IMR-90 (cell line): ENCODE results near the gene PIP4P1. TPM values are rescaled to one million over a fixed set of nuclear protein-coding genes. Genes with fewer than 3 reads are reported as not detected.
A peak's percentile ranks its signal among the peaks of the same experiment; 100 is the strongest.

Experiments
- ATAC-seq: fragments of 200-7000 bp; cut with Tn5 transposase; 2 replicates; pipeline ENCODE4 v1.9.1; 2020; ENCODE audit warnings: low read depth, mild to moderate bottlenecking, moderate library complexity
- BruUV-seq: library from RNA; stranded (reverse); fragments of 400-500 nt; replicated peaks from 2 replicates; lab custom pipeline; 2021; lab: Mats Ljungman, UMichigan
- CTCF ChIA-PET: fragments of 300-600 bp; formaldehyde crosslinking; extraction: SDS; loops from one replicate; lab custom pipeline; 2021; ENCODE audit warnings: antibody characterized with exemption; lab: Yijun Ruan, JAX
- POLR2A ChIA-PET: fragments of 300-600 bp; sonication (Branson Sonifier 250); formaldehyde crosslinking; loops from one replicate; lab custom pipeline; 2022; ENCODE audit warnings: antibody characterized with exemption; ENCODE audit not compliant: unreplicated experiment; lab: Charles Lee
- DNase-seq: peaks from one replicate; pipeline ENCODE4 v3.0.0; 2013
- H2AFZ ChIP-seq: replicated peaks from 2 replicates; pipeline ENCODE3; 2013; ENCODE audit warnings: low read length, mild to moderate bottlenecking; ENCODE audit not compliant: poor library complexity
- H2AK5ac ChIP-seq: 2 replicates; pipeline ENCODE4 v1.6.1; 2013; ENCODE audit warnings: low read depth, low read length, inconsistent platforms
- H2AK9ac ChIP-seq: replicated peaks from 2 replicates; pipeline ENCODE3; 2013; ENCODE audit warnings: mild to moderate bottlenecking, low read depth, low read length, moderate library complexity; ENCODE audit not compliant: poor library complexity
- H2BK120ac ChIP-seq: 2 replicates; pipeline ENCODE4 v1.6.1; 2013; ENCODE audit warnings: low read depth, low read length, inconsistent platforms
- H2BK15ac ChIP-seq: 3 replicates; pipeline ENCODE4 v1.6.1; 2013; ENCODE audit warnings: low read depth, low read length, inconsistent platforms
- H2BK20ac ChIP-seq: 2 replicates; pipeline ENCODE4 v1.6.1; 2013; ENCODE audit warnings: low read depth, mild to moderate bottlenecking, inconsistent platforms, low read length, moderate library complexity
- H2BK5ac ChIP-seq: 2 replicates; pipeline ENCODE4 v1.6.1; 2013; ENCODE audit warnings: mild to moderate bottlenecking, low read depth, low read length, inconsistent platforms; ENCODE audit not compliant: poor library complexity, severe bottlenecking
- H3K14ac ChIP-seq: replicated peaks from 2 replicates; pipeline ENCODE4 v1.6.1; 2013; ENCODE audit warnings: low read depth, low read length, inconsistent platforms
- H3K18ac ChIP-seq: 2 replicates; pipeline ENCODE4 v1.6.1; 2013; ENCODE audit warnings: low read depth, low read length, control low read depth
- H3K23ac ChIP-seq: 2 replicates; pipeline ENCODE4 v1.6.1; 2013; ENCODE audit warnings: low read depth, low read length, inconsistent platforms
- H3K27ac ChIP-seq: 2 replicates; pipeline ENCODE4 v1.5.1; 2013; ENCODE audit warnings: mild to moderate bottlenecking, control low read depth, low read length; ENCODE audit not compliant: insufficient read depth
- H3K27me3 ChIP-seq: 2 replicates; pipeline ENCODE4 v1.6.1; 2013; ENCODE audit warnings: low read length; ENCODE audit not compliant: control insufficient read depth, insufficient read depth
- H3K36me3 ChIP-seq: 2 replicates; pipeline ENCODE4 v1.6.1; 2013; ENCODE audit warnings: low read length, mixed read lengths; ENCODE audit not compliant: control insufficient read depth, insufficient read depth
- H3K4ac ChIP-seq: 2 replicates; pipeline ENCODE4 v1.6.1; 2013; ENCODE audit warnings: low read depth, low read length, inconsistent platforms
- H3K4me1 ChIP-seq: 2 replicates; pipeline ENCODE4 v1.6.1; 2013; ENCODE audit warnings: low read length, mixed read lengths; ENCODE audit not compliant: control insufficient read depth, insufficient read depth
- H3K4me2 ChIP-seq: 2 replicates; pipeline ENCODE4 v1.6.1; 2013; ENCODE audit warnings: low read depth, mild to moderate bottlenecking, control low read depth, low read length, moderate library complexity
- H3K4me3 ChIP-seq: 2 replicates; pipeline ENCODE4 v1.5.1; 2013; ENCODE audit warnings: low read depth, mild to moderate bottlenecking, control low read depth, low read length, moderate library complexity; ENCODE audit not compliant: insufficient read depth
- H3K56ac ChIP-seq: 2 replicates; pipeline ENCODE4 v1.6.1; 2013; ENCODE audit warnings: low read length, inconsistent platforms; ENCODE audit not compliant: insufficient read depth; ENCODE audit errors: extremely low read depth
- H3K79me1 ChIP-seq, 2 experiments: 2 replicates each; pipeline ENCODE4 v1.6.1; 2013; ENCODE audit warnings: low read length in 2 of 2, inconsistent platforms in 1 of 2, low read depth in 1 of 2
- H3K9ac ChIP-seq: 2 replicates; pipeline ENCODE4 v1.6.1; 2013; ENCODE audit warnings: low read depth, low read length, control low read depth
- H3K9me1 ChIP-seq: 2 replicates; pipeline ENCODE4 v1.6.1; 2013; ENCODE audit warnings: low read length, inconsistent platforms; ENCODE audit not compliant: insufficient read depth
- H3K9me3 ChIP-seq: 2 replicates; pipeline ENCODE4 v1.6.1; 2013; ENCODE audit warnings: low read length; ENCODE audit not compliant: control insufficient read depth, insufficient read depth
- H4K20me1 ChIP-seq: 2 replicates; pipeline ENCODE4 v1.6.1; 2013; ENCODE audit warnings: low read length, inconsistent platforms; ENCODE audit not compliant: insufficient read depth
- H4K5ac ChIP-seq: 2 replicates; pipeline ENCODE4 v1.6.1; 2013; ENCODE audit warnings: mild to moderate bottlenecking, low read depth, low read length, control low read depth
- H4K8ac ChIP-seq, 2 experiments: 2 replicates each; pipeline ENCODE4 v1.6.1; 2013; ENCODE audit warnings: low read depth in 2 of 2, low read length in 2 of 2, control low read depth in 1 of 2, inconsistent platforms in 1 of 2
- H4K91ac ChIP-seq: 2 replicates; pipeline ENCODE4 v1.6.1; 2013; ENCODE audit warnings: low read depth, low read length, inconsistent platforms; ENCODE audit not compliant: insufficient read depth
- CEBPB ChIP-seq: IDR thresholded peaks from 2 replicates; pipeline ENCODE4 v1.6.1; 2012; ENCODE audit warnings: low read depth, low read length, improper control_type of control experiment
- CHD1 ChIP-seq: IDR thresholded peaks from 2 replicates; pipeline ENCODE4 v1.6.1; 2012; ENCODE audit warnings: low read depth, low read length, improper control_type of control experiment
- CTCF ChIP-seq: conservative IDR thresholded peaks from 2 replicates; pipeline ENCODE4 v1.5.1; 2012; ENCODE audit warnings: mild to moderate bottlenecking, low read depth, low read length, improper control_type of control experiment
- ELK1 ChIP-seq: fragments of 150-350 bp; IDR thresholded peaks from 2 replicates; pipeline ENCODE4 v1.6.1; 2016; ENCODE audit warnings: low read depth, mild to moderate bottlenecking, low read length, moderate library complexity, borderline replicate concordance
- FOS ChIP-seq: fragments of 150-350 bp; IDR thresholded peaks from 2 replicates; pipeline ENCODE4 v1.6.1; 2016; ENCODE audit warnings: low read depth, low read length
- MAFK ChIP-seq: IDR thresholded peaks from 2 replicates; pipeline ENCODE4 v1.6.1; 2012; ENCODE audit warnings: low read depth, low read length, improper control_type of control experiment
- MAZ ChIP-seq: IDR thresholded peaks from 2 replicates; pipeline ENCODE4 v1.6.1; 2012; ENCODE audit warnings: low read depth, mild to moderate bottlenecking, low read length, improper control_type of control experiment, moderate library complexity, borderline replicate concordance
- MXI1 ChIP-seq: IDR thresholded peaks from 2 replicates; pipeline ENCODE4 v1.6.1; 2012; ENCODE audit warnings: low read depth, mild to moderate bottlenecking, low read length, moderate library complexity, borderline replicate concordance
- NFE2L2 ChIP-seq: fragments of 150-350 bp; IDR thresholded peaks from 2 replicates; pipeline ENCODE4 v1.6.1; 2016; ENCODE audit warnings: low read depth, mild to moderate bottlenecking, low read length
- POLR2A ChIP-seq: IDR thresholded peaks from 2 replicates; pipeline ENCODE4 v1.6.1; 2012; ENCODE audit warnings: mild to moderate bottlenecking, low read depth, low read length
- RAD21 ChIP-seq: IDR thresholded peaks from 2 replicates; pipeline ENCODE4 v1.6.1; 2012; ENCODE audit warnings: low read length, improper control_type of control experiment
- RCOR1 ChIP-seq: IDR thresholded peaks from 2 replicates; pipeline ENCODE4 v1.6.1; 2012; ENCODE audit warnings: mild to moderate bottlenecking, low read length, improper control_type of control experiment; ENCODE audit not compliant: insufficient replicate concordance
- RFX5 ChIP-seq: IDR thresholded peaks from 2 replicates; pipeline ENCODE4 v1.8.0; 2012; ENCODE audit warnings: low read depth, mild to moderate bottlenecking, low read length, moderate library complexity
- SMC3 ChIP-seq: fragments of 150-350 bp; IDR thresholded peaks from 2 replicates; pipeline ENCODE4 v1.6.1; 2016; ENCODE audit warnings: low read depth, mild to moderate bottlenecking, antibody characterized with exemption, low read length, moderate library complexity
- USF2 ChIP-seq: fragments of 150-350 bp; IDR thresholded peaks from 2 replicates; pipeline ENCODE4 v1.6.1; 2017; ENCODE audit warnings: mild to moderate bottlenecking, antibody characterized with exemption, low read length, low read depth
- WGBS, 2 experiments: methylation state at CpG; one replicate each; pipeline versions ENCODE4 v1.1.5 to v1.1.7; 2013; ENCODE audit warnings: missing lambda C conversion rate in 2 of 2; ENCODE audit not compliant: insufficient read length in 1 of 2; ENCODE audit errors: extremely low coverage in 2 of 2; 5-methylcytosine and 5-hydroxymethylcytosine counted together
- dilution Hi-C: fragments of 300-500 bp; cut with HindIII; formaldehyde crosslinking; loops from one replicate; pipeline ENCODE4 v1.14.3; 2018; ENCODE audit warnings: low sequenced_read_pairs; ENCODE audit not compliant: unreplicated experiment
- in situ Hi-C: fragments of 300-500 bp; cut with MboI; formaldehyde crosslinking; loops from 3 replicates; pipeline ENCODE4 v1.14.3; 2019; ENCODE audit warnings: low sequenced_read_pairs, inconsistent platforms, mixed read lengths
- intact Hi-C: fragments of 100-400 bp; cut with micrococcal nuclease; formaldehyde crosslinking; loops from 2 replicates; pipeline ENCODE4 v1.10.0; 2022
- polyA plus RNA-seq, 3 experiments: library from polyadenylated mRNA; depleted of rRNA; stranded (reverse); fragments of >200 nt; gene quantifications; 2 replicates each; pipeline ENCODE4 v1.2.3, GENCODE V29; 2012; ENCODE audit warnings: low replicate concordance in 1 of 3
- total RNA-seq: library from RNA; depleted of rRNA; stranded (reverse); fragments of >200 nt; gene quantifications from 2 replicates; pipeline ENCODE4 v1.2.3, GENCODE V29; 2012

The PIP4P1 gene
- total and polyA plus RNA-seq, 2 of the 4 experiments (the other 2 are of a cell fraction) = 15.2 to 27.8 TPM

DNA sequence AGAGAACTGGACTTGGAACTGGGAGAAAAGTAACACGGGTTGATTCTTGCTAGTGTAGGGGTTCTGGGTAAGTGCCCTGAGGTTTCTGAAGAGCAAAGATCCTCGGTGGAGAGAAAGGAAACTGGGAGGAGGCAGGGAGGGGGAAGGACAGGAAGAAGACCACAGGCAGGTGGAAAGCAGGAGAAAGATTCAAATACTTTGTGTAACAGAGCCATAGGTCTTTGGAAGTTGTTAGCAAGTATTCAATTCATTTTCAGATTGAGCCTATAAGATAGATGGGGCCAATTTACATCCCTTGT, 9.3 kb upstream of the PIP4P1 start:
- in situ Hi-C loops (loop anchor here (25.0 kb wide), 1 partner anchor 617 kb away; the partner anchor contains the start of gene ZNF219), dilution Hi-C loops (no loop called here), intact Hi-C loops (no loop called here)
- no CpG with 5 or more reads among the region's 2 CpGs for WGBS, 2 experiments
- no peak overlapping the region for H3K18ac ChIP-seq
- peak overlapping the region; percentile 95 for H3K4me2 ChIP-seq
- no peak overlapping the region for H2BK5ac ChIP-seq
- H3K9ac ChIP-seq = peak overlapping the region; percentile 75; the same call in 1 of the 2 replicates
- no peak overlapping the region for H4K5ac ChIP-seq
- ATAC-seq = no peak
- POLR2A ChIA-PET = no interaction called here
- peak overlapping the region; percentile 73 for H3K23ac ChIP-seq
- peaks cover 4% of the 10 kb centered on the region; the same call in 1 of the 2 replicates for H3K4me1 ChIP-seq
- no peak overlapping the region for H3K14ac ChIP-seq
- no peak for DNase-seq
- H4K20me1 ChIP-seq = no peaks in the 10 kb centered on the region
- CTCF ChIA-PET = no interaction called here
- H4K8ac ChIP-seq = peak overlapping the region; percentile 53 to 73; a peak in 3 of 4 replicates
- H2AK9ac ChIP-seq = no peak overlapping the region
- H3K27me3 ChIP-seq = no peaks in the 10 kb centered on the region
- TF ChIP-seq USF2 = no peak
- TF ChIP-seq MXI1 = no peak
- TF ChIP-seq SMC3 = no peak
- no peak for TF ChIP-seq CHD1
- no peak for TF ChIP-seq RCOR1
- TF ChIP-seq CTCF = no peak
- TF ChIP-seq FOS = no peak
- no peak for TF ChIP-seq RFX5
- TF ChIP-seq MAZ = no peak
- no peak for TF ChIP-seq MAFK
- no peak for TF ChIP-seq CEBPB
- no peak for TF ChIP-seq NFE2L2
- no peak for TF ChIP-seq POLR2A
- TF ChIP-seq ELK1 = no peak
- TF ChIP-seq RAD21 = no peak
- H2BK15ac ChIP-seq = no peak overlapping the region
- no peak overlapping the region; the same call in 1 of the 2 replicates for H2AK5ac ChIP-seq
- H3K4me3 ChIP-seq = peak overlapping the region; percentile 88; the same call in 1 of the 2 replicates
- H3K36me3 ChIP-seq = peaks cover 5% of the 10 kb centered on the region
- 0 out of 2 replicates have a peak overlapping the region, but pooled peaks have one; percentile 72 for H3K4ac ChIP-seq
- H3K56ac ChIP-seq = no peak overlapping the region; the same call in 1 of the 2 replicates
- no peaks in the 10 kb centered on the region for H3K9me3 ChIP-seq
- no peak overlapping the region for H2BK120ac ChIP-seq
- peaks cover 7% of the 10 kb centered on the region for H3K9me1 ChIP-seq
- H3K27ac ChIP-seq = no peak overlapping the region; the same call in 1 of the 2 replicates
- no peak overlapping the region for H4K91ac ChIP-seq
- peaks cover 15 to 17% of the 10 kb centered on the region in 2 experiments for H3K79me1 ChIP-seq
- H2AFZ ChIP-seq = peak overlapping the region; percentile 88
- BruUV-seq = no TSS peak
- H2BK20ac ChIP-seq = no peak overlapping the region
